Stimulated activated CD8-positive, alpha-beta memory T cell treated with anti-CD3 and anti-CD28 coated beads, Interleukin-7, amount 100 ng/mL, for 48 hours (primary cell): ENCODE data around the gene FRMD4A.

ENCODE experiments used
- DNase-seq, 2 donors: peaks; one replicate each; pipeline ENCODE4 v3.0.0-alpha.2; 2020; ENCODE audit warnings: low read depth in 1 of 2; ENCODE audit errors: extremely low read depth in 1 of 2

The FRMD4A gene

DNA sequence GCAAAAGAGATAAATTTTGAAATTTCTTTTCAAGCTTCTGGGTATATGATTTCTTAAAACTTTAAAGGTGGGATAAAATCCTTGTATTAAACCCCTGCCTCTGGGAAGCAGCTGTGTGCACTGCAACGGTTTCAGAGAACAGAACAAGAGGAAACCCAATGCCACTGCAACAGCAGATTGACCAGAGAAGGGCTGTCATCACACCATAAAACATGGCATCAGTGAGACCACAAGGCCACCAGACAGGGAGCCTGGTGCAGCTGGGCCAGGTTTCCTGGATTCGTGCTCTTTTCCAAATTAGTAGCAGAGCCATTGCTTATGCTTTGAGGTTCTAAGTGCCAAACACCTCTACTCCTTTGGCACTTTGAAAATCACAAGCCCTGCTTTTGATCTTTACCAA lies 591.5 kb downstream of the FRMD4A start:
- DNase-seq = no peak

DNA sequence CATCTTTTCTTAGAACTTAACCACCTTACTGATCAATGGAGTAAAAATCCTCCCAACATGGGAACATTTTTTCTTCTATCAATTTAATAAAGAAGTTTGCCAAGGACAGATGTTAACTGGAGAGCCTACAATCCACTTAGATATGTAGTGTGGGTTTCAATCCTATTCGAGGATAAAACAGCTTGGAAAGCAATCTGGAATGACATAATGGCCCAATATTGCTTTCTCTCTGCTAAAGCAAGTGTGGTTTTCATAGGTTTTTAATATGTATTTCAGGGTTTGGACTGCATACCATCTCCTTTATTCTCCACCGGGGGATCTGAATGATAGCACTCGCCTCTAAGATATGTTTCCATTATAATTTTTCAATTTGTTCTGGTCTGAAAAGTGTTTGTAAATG lies 594.2 kb downstream of the FRMD4A start:
- no peak for DNase-seq

DNA sequence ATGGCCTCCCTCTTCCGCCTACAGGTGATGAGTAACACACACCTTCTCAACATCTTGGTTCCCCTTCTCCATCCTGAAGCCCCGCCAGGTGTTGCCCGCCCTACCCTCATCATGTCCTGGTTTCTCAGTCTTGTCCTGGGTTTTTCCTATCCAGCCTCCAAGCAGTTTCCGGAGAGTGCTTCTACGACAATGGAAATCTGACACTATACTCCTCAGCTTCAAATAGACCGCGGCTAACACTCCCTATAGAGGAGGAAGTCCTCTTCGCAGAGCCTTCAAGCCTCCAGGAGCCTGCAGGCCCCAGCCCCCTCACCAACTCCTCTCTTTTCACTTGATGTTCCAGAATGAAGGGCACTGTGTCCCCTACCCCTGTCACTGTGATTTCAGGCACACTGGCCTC lies 596.6 kb downstream of the FRMD4A start:
- no peak for DNase-seq

DNA sequence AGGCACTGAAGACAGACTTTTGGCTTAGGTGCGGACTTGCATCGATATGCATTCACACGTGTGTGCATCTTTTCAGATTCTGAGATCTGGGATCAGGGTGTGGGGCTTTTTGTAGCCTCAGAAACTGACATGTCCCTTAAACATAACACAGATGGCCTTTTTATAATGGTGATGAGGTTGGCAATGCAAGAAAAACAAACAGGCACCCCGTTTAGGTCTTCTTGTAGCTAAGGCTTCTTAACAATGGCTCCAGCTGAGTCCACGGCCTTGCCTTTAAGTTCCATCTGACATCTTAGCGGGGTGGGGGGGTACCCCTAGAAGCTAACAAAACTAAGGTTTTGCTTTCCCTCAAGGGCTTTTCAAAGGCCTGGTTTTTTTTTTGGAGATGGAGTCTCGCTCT lies 597.7 kb downstream of the FRMD4A start:
- DNase-seq = no peak

DNA sequence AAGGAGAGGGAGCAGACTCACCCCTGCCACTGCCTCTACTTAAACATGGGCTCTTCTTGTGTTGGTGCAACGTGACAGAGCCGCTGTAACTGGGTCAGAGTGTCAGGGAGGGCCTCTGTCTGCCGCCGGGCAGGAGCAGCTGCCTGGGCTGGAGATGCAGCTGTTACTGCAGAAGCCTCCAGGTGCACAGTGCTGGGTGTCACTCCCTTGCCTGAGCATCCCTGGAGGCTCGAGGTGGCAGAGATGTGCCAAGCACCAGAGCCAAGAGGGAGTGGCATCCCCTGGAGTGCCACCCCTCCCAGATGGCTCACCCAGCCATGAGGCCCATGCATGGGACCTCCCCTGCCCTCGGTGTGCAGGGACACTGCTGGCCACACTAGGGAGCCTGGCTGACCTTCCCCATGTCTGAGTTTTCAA lies 598.3 kb downstream of the FRMD4A start:
- no peak for DNase-seq

DNA sequence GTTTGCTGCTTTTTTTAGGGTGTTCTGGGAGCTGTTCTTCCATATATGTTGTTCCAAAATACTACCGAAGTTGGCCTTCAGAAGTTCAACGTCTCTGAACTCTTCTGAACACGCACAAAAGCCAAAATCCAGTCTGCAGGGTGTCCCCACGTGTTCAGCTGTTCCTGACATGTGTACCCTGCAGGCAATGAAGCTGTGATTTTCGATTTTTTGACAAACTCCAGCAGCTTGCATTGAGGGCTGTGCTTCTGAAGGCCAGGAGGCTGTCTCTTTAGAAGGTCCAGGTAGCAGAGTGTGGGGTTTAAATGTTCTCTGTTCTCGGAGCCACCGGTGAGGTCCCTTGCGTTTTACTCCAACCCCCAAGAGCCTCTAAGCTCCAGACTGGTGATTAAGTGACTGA lies 598.9 kb downstream of the FRMD4A start:
- DNase-seq = no peak

DNA sequence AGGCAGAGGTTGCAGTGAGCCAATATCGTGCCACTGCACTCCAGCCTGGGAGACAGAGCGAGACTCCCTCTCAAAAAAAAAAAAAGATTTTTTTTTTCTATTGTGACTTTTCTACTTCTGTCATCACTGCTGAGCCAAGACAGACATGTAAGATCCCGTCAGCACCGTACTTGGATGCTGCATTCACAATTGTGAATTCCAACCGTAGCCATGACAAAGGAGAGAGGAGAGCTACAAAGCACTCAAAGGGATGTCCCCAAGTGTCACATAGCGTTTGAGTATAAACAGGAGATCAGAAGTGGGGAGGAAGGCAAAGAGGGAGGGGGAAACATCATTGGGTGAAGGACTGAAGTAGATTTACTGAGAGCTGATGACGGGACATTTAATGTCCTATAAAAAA lies 599.8 kb downstream of the FRMD4A start:
- DNase-seq = no peak

DNA sequence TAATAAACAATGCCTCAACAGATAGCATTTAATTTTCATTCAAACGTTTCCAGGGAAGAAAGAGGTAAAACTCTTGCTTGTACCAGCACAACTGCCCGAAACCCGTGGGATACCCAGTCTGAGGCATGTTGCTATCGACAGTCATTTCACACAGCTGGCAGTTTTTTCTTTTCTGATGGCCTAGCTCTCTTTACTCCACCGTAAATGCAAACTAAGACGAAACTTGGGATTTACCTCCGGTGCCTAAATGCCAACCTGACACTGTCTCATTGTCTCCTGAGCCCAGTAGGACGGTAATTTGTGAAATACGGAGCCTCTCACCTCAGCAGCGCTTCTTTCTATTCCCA lies 600.4 kb downstream of the FRMD4A start:
- DNase-seq = no peak

DNA sequence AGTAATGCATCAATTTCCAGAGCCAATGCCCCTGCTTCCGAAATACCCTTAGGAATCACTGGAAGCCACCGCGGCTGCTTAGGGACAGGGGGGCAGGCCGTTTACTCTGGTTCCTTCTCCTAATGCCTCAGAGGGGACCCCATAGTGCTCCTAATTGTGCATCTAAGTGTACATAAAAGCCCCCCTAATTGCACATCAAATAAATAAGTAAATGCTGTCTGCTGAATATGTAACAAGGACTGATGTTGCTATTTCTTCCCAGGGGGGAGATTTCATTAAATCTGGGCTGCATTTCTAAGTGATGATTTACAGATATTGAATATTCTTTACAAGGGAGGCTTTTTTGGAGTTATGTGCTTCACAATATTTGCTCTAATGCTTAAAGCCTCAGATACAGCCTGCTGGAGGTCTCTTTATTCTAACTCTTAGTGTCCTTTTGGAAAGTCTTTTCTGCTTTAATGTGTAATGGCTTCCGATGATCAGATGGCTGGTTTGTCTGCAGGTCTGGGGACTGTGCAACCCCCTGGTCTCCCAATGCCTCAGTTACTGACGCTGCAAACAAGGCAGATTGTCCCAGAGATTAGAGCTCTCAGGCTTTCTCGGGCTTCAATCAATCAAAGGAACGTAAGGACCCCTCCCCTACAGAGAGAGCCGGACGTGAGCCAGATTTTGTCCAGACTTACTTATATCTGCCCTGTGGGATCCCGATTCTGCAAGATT lies 601.0 kb downstream of the FRMD4A start:
- no peak for DNase-seq

DNA sequence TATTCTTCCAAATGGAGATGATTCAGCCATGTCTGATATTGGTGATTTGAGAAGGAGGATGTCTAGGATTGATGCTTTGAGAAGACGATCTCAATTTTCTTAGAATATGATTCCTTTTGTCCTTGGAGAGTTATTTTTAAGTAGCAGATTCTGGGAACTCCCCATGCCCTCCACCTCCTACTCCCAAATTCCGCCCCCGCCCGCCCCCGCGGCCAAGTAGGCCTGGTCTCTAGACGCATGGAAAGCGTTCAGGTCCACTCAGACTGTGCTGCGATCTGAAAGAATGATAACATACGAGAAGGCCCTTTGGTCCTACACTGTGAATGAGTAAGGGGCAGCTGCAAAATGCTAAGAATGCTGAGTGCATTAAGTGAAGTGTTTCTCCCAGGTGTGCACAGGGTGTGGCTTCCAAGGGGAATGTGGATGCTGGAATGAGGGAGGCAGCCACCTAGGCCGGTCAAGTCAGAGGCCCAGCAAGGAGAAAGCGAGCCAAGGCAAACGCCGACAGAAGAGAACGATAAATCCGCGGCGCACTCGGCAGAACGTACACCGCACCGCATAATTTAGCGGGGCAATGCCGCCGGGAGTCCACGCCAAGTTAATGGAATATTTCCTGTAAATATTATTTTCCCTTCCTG lies 601.7 kb downstream of the FRMD4A start:
- no peak for DNase-seq

DNA sequence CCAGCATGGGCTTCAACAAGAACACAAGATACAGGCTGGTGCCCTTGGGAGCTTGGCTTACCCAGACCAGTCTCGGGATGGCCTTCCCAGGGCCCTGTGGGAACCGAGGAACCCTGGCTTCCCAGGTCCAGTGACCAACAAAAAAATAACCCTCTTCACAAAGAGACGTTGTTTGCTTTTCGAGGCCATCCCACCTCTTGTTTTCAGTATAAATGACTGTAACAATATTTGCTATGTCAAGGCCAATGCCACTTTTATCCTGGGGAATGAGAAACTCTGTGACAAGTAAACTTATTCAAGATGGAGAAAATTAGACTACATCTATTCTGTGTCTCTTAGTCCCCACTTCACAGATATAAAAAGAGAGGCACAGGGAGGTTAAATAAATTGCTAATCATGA lies 605.1 kb downstream of the FRMD4A start:
- DNase-seq = no peak

DNA sequence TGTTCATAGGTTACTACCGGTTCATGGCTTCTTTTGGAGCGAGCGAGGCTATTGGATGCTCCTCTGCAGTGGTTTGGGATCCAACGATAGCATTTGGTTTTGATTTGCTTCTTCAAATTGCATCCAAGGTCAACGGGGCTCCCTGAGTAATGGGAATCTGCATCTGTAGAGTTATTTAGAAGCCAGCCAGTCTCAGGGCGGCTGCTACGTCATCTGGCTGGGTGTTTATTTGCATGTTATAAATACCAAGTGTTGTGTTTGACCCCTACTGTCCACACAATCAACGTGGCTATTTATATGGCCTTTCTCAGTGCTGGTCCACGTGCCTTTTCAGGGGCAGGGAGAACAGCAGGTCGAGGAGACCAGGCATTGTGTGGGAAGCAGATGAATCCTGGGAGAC lies 606.2 kb downstream of the FRMD4A start:
- no peak for DNase-seq

DNA sequence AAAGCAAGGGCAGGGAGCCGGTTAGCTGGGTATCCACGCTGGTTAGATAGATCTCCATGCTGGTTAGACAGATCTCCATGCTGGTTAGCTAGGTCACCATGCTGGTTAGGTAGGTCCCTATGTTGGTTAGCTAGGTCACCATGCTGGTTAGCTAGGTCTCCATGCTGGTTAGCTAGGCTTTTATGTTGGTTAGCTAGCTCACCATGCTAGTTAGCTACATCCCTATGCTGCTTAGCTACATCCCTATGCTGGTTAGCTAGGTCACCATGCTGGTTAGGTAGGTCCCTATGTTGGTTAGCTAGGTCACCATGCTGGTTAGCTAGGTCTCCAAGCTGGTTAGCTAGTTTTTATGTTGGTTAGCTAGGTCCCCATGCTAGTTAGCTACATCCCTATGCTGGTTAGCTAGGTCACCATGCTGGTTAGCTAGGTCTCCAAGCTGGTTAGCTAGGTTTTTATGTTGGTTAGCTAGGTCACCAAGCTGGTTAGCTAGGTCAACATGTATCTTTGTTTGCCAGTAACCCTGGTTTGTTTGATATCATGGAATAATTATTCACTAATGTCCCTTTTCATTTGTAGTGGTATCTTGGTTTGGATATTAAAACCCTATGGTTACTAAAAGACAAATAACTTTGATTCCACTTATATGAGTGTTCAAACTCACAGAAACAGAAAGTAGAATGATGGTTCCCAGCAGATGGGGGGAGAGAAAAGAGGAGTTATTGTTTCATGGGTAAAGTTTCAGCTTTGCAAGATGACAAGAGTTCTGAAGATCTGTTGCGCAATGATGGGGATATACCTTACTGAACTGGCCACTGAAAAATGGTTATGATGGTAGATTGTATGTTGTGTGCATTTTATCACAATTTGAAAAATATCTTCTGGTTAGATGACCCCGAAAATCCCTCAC lies 607.7 kb downstream of the FRMD4A start:
- DNase-seq = no peak

DNA sequence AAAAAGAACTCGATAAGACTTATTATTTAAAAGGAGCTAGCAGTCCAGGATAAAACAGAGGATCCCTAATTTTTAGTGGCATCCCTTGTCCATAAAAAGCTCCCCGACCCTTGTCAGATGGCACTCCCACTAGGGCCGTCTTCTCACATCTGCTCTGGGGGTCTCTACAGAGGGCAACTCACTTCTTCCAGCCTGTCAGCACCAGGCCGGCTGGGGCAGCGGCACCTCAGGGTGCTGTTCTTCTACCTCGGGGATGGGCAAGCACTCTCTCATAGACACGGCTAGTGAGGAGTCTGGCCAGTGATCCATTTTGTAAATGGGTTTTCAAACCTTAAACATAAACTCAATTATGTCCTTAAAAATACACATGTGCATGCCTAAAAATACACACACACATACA lies 609.2 kb downstream of the FRMD4A start:
- DNase-seq = no peak

DNA sequence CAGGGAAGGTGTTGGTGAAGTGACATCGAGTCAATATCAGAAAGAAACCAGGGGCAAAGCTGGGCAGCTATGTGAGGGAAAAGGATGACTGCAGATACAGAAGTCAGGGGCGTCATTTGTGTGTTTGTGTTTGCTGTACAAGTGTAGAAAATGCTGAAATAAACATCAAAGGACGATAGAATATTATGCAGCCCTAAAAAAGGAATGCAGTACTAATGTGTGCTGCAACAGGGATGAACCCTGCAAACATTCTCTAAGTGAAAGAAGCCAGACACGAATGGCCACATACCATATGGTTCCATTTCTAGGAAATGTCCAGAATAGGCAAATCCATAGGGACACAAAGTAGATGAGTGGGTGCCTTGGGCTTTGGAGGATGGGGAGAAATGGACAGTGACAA lies 610.0 kb downstream of the FRMD4A start:
- no peak for DNase-seq

DNA sequence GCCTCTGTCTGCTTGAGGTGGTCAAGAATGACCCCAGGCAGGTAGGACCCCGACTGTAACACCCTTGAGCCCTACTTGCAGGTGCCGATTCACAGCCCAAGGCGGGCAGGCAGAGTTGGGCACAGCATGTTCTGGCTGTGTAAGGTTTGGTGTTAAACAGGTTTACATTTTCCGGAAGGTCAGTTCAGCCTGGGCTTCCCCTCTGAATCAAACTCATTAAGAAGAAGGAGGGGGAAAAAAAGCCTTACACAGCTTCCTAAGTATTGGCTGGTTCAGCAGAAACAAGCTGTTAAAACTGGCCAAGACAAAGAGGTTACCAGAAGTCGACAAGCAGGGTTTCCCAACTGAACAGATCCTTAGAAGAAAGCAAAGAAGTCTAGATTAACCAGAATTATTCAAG lies 611.3 kb downstream of the FRMD4A start:
- no peak for DNase-seq

DNA sequence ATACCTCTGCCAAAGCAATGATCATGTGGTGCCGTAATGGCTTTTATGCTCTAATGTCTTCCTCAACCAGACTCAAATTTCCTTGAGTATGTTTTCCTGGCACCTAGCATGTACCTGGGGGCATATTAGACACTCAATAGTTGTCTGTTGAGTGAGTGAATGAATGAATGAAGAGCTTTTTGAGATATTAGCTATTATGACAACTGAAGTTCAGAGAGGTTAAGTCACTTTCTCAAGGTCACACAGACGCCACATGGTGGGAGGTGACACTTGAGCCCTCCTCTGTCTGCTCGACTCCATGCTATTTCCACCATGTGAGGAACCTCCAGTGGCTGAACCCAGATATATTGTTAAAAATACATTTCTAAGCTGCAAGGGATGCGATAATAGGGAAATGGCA lies 611.9 kb downstream of the FRMD4A start:
- DNase-seq = no peak

DNA sequence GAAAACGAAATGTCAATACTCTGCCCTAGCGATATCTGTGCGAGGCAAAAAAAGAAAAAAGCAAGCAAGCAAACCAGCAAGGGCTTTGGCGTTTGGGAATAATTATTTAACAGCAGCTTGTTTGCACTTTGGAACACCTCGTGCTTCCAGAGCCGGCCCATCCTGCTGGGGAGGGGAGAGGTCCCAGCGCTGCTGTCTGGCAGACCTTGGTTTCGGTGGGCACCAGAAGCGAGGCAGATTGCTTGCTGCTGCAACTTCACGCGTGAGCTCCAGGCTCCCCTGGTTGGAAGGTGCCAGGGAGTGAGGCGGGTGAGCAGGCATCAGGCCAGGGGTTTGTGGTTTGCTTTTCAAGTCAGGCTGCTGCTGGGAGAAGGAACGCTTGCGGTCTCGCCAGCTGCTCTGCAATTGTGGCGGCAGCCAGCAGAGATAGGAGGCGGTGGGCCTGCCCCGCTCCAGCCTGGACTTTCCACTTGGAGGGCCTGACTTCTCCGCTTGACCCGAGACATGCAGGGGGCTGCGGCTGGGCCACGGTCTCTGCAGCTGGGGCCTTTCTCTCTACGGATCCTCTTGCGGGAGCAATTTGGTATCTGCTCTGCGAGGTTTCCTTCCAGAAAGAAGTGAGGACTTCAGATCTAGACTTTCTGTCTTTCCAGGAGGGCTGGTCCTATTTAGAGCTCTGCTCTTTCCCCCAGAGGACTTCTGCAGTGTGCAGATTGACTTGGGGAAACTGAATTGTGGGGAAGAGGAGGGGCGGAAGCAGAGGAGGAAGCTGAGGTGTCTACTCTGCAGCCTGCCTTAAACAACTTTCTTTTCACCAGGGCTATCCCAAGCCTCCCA lies 612.6 kb downstream of the FRMD4A start:
- DNase-seq = no peak

DNA sequence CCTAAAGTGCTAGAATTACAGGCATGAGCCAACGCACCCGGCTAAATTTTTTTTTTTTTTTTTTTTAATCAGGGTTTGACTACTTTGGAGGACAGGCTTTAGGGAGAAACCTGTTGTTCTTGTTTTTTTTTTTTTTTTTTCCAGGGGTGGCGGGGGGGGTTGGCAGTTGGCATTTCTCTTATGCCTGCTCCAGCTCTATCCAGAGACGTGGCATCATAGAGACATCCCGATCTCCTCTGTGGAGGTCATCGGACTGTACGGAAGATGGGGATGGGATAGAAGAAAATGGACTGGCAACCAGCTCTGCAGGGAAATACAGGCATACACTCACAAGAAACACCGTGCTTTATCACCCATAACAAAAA lies 613.2 kb downstream of the FRMD4A start:
- DNase-seq = no peak

DNA sequence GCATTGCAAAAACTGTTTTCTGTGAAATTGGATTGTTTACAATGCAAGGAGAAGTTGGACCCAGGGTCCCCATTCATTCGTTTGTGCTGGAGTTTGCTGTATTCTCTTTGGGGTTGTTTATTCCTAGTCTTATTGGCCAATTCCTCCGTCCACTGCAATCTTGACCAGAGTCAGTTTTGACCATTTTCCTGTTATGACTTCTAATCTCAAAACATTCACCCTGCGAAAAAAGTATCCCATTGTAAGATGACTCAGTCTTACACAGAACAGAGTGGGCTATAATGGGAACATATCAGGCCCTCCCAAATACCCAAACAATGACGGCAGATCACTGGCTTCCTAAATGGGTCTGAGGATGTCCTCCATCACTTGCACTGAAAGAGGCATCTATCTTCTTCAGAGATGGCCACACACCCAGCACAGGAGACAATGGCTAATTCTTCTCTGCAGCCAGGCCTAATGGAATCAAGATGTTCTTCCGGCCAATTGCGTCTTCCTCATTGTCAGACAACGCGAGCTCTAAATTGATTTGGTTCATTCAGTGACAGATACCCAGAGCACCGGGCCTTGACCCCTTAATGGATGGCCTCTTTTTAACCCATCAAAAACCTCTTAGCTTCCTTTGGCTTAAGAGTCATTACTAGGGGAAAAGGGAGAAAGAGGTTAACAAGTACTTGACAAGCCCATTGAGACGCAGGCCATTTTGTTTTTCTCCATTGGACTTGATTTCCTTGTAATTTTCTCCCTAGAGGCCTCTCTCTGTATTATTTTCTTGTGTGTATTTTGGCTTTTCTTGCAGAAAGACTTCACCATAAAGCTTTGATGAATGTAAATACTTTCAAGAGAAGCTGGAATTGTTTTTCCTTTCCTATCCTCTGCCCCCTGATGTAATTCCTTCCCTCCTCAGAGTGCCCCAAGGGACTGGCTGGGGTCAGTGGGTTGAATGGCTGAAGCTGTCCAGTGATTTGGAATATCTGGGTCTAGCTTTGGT lies 614.3 kb downstream of the FRMD4A start:
- no peak for DNase-seq
